A673 (cell line): ENCODE data around the gene LIMCH1. TPM values are rescaled to one million over a fixed set of nuclear protein-coding genes. Genes with fewer than 3 reads are reported as not detected.

Experiments used
- BruUV-seq: library from RNA; stranded (reverse); fragments of 400-500 nt; replicated peaks from 2 replicates; lab custom pipeline; 2021; lab: Mats Ljungman, UMichigan
- CTCF ChIA-PET: fragments of 300-600 bp; sonication (Branson Sonifier 250); formaldehyde crosslinking; loops from one replicate; lab custom pipeline; 2022; ENCODE audit warnings: antibody characterized with exemption; lab: Charles Lee
- POLR2A ChIA-PET: fragments of 300-600 bp; sonication (Branson Sonifier 250); formaldehyde crosslinking; loops from one replicate; lab custom pipeline; 2022; ENCODE audit warnings: antibody characterized with exemption; ENCODE audit not compliant: low non-redundant PET; lab: Charles Lee
- DNase-seq: peaks from one replicate; pipeline ENCODE4 v3.0.0-alpha.2; 2015; ENCODE audit warnings: low spot score
- H3K27ac ChIP-seq: fragments of 200-600 bp; sonication (generic); 2 replicates; pipeline ENCODE4 v1.5.1; 2016; ENCODE audit warnings: mixed run types, low read depth, mild to moderate bottlenecking, mixed read lengths, antibody characterized with exemption, low read length; ENCODE audit not compliant: poor library complexity, severe bottlenecking
- H3K27me3 ChIP-seq: fragments of 200-600 bp; sonication (generic); replicated peaks from 2 replicates; pipeline ENCODE4 v1.6.1; 2017; ENCODE audit warnings: mixed run types, low read depth, mild to moderate bottlenecking, mixed read lengths, antibody characterized with exemption, low read length; ENCODE audit not compliant: insufficient read depth, poor library complexity
- H3K36me3 ChIP-seq: fragments of 200-600 bp; sonication (generic); 2 replicates; pipeline ENCODE4 v1.6.1; 2016; ENCODE audit warnings: mixed run types, mild to moderate bottlenecking, mixed read lengths, antibody characterized with exemption, low read length; ENCODE audit not compliant: insufficient read depth, poor library complexity, severe bottlenecking
- H3K4me1 ChIP-seq: fragments of 200-600 bp; sonication (generic); 2 replicates; pipeline ENCODE4 v1.6.1; 2017; ENCODE audit warnings: mixed run types, mild to moderate bottlenecking, mixed read lengths, antibody characterized with exemption, low read length; ENCODE audit not compliant: insufficient read depth, poor library complexity, severe bottlenecking
- H3K4me3 ChIP-seq: fragments of 200-600 bp; sonication (generic); 2 replicates; pipeline ENCODE4 v1.5.1; 2016; ENCODE audit warnings: low read depth, mixed run types, mild to moderate bottlenecking, mixed read lengths, low read length; ENCODE audit not compliant: poor library complexity, severe bottlenecking
- H3K9me3 ChIP-seq: fragments of 200-600 bp; sonication (generic); 2 replicates; pipeline ENCODE4 v1.6.1; 2016; ENCODE audit warnings: mixed run types, low read depth, mild to moderate bottlenecking, mixed read lengths, antibody characterized with exemption, low read length; ENCODE audit not compliant: poor library complexity, severe bottlenecking
- EZH2 ChIP-seq: fragments of 200-600 bp; sonication (generic); IDR thresholded peaks from 2 replicates; pipeline ENCODE4 v1.6.1; 2017; ENCODE audit warnings: borderline replicate concordance, low read depth, mild to moderate bottlenecking, mixed read lengths, antibody characterized with exemption, low read length; ENCODE audit not compliant: poor library complexity, severe bottlenecking
- intact Hi-C: fragments of 100-400 bp; cut with micrococcal nuclease; formaldehyde crosslinking; loops from one replicate; pipeline ENCODE4 v1.10.0; 2022; ENCODE audit not compliant: unreplicated experiment
- total RNA-seq: library from RNA; stranded (reverse); gene quantifications from 2 replicates; pipeline ENCODE4 v1.2.3, GENCODE V29; 2021
- TF ChIP-seq, protein P1 (sequence below): fragments of 300-800, 200-600 bp; sonication (generic); conservative IDR thresholded peaks from 2 replicates; pipeline ENCODE4 v1.5.1; 2017; ENCODE audit warnings: low read depth, mild to moderate bottlenecking, antibody characterized with exemption, low read length, moderate library complexity, mixed read lengths

The LIMCH1 gene
- total RNA-seq, 1 experiment from 2014 or later, result 4.0 TPM

DNA sequence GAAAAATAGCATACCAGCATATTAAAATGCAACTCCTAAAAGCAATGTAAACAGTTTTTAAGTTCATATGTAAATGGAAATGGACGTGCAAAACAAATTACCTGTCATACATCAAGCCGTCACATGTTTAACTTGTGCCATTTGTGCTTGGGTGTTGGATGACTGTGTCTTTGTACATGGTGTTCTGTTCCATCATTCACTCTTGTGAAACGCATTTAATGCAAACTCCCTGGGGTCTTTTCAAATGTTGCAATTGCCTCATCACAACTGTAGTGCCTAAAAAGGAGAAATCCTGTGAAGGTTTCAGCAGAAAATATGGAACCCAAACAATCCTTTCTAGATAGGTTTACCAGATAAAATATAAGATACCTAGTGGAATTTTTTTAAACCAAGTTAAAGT, 158.2 kb downstream of the LIMCH1 start:
- peak; percentile 28 for DNase-seq
- TF ChIP-seq, protein P1, sequence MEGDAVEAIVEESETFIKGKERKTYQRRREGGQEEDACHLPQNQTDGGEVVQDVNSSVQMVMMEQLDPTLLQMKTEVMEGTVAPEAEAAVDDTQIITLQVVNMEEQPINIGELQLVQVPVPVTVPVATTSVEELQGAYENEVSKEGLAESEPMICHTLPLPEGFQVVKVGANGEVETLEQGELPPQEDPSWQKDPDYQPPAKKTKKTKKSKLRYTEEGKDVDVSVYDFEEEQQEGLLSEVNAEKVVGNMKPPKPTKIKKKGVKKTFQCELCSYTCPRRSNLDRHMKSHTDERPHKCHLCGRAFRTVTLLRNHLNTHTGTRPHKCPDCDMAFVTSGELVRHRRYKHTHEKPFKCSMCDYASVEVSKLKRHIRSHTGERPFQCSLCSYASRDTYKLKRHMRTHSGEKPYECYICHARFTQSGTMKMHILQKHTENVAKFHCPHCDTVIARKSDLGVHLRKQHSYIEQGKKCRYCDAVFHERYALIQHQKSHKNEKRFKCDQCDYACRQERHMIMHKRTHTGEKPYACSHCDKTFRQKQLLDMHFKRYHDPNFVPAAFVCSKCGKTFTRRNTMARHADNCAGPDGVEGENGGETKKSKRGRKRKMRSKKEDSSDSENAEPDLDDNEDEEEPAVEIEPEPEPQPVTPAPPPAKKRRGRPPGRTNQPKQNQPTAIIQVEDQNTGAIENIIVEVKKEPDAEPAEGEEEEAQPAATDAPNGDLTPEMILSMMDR, result no peak
- TF ChIP-seq EZH2, result no peak
- no peaks in the 10 kb centered on the region for H3K36me3 ChIP-seq
- no peaks in the 10 kb centered on the region for H3K9me3 ChIP-seq
- ChIA-PET POLR2A (no interaction called here), CTCF (no interaction called here)
- intact Hi-C loops, result no loop called here
- no peaks in the 10 kb centered on the region for H3K4me1 ChIP-seq
- H3K4me3 ChIP-seq, result no peak overlapping the region
- peaks cover 36% of the 10 kb centered on the region for H3K27me3 ChIP-seq
- no TSS peak for BruUV-seq
- H3K27ac ChIP-seq, result no peak overlapping the region

- Histone ChIP-seq H3K27me3 (peaks cover 42% of the 10 kb centered on the region), H3K4me3 (no peak overlapping the region), H3K9me3 (no peaks in the 10 kb centered on the region), H3K4me1 (no peaks in the 10 kb centered on the region), H3K36me3 (no peaks in the 10 kb centered on the region), H3K27ac (no peak overlapping the region)
- DNase-seq, result no peak
- no TSS peak for BruUV-seq
- intact Hi-C loops, result no loop called here
- TF ChIP-seq, protein P1, result no peak
- TF ChIP-seq EZH2, result no peak
- CTCF ChIA-PET, result no interaction called here
- POLR2A ChIA-PET, result no interaction called here
Measured at GRCh38 chr4:41696763-41697162, 158.8 kb downstream of the LIMCH1 start.

GRCh38 chr4:41701983-41702382, 164.0 kb downstream of the LIMCH1 start:
- Histone ChIP-seq H3K4me3 (no peak overlapping the region), H3K27ac (no peak overlapping the region), H3K36me3 (no peaks in the 10 kb centered on the region), H3K27me3 (peaks cover 64% of the 10 kb centered on the region), H3K4me1 (no peaks in the 10 kb centered on the region), H3K9me3 (no peaks in the 10 kb centered on the region)
- intact Hi-C loops, result no loop called here
- BruUV-seq, result no TSS peak
- no peak for DNase-seq
- TF ChIP-seq, protein P1, result no peak
- no peak for TF ChIP-seq EZH2
- ChIA-PET POLR2A (no interaction called here), CTCF (no interaction called here)
